Measurements from ENCODE around the gene NPY.

The NPY gene

GRCh38 chr7:24316340-24316739 lies 32.4 kb downstream of the NPY start:
- DNase-seq: no peak

- DNase-seq: no peak
Measured at GRCh38 chr7:24318326-24318725, 34.3 kb downstream of the NPY start.

GRCh38 chr7:24319209-24319608 lies 35.2 kb downstream of the NPY start:
- no peak for DNase-seq

GRCh38 chr7:24323961-24324480 lies 40.0 kb downstream of the NPY start:
- DNase-seq: no peak

GRCh38 chr7:24325708-24326107 lies 41.7 kb downstream of the NPY start:
- no peak for DNase-seq

GRCh38 chr7:24328050-24328449 lies 44.1 kb downstream of the NPY start:
- no peak for DNase-seq

- no peak for DNase-seq
Measured at GRCh38 chr7:24328894-24329293, 44.9 kb downstream of the NPY start.

- no peak for DNase-seq
Measured at GRCh38 chr7:24334012-24334411, 50.0 kb downstream of the NPY start.

GRCh38 chr7:24334627-24335026 lies 50.6 kb downstream of the NPY start:
- DNase-seq: no peak

GRCh38 chr7:24336461-24336860 lies 52.5 kb downstream of the NPY start:
- no peak for DNase-seq

- no peak for DNase-seq
Measured at GRCh38 chr7:24337180-24337579, 53.2 kb downstream of the NPY start.

GRCh38 chr7:24339575-24339974 lies 55.6 kb downstream of the NPY start:
- DNase-seq: no peak

GRCh38 chr7:24340727-24341126 lies 56.7 kb downstream of the NPY start:
- DNase-seq: no peak
